Epithelial cell of esophagus (primary cell): ENCODE data around the gene NFATC1.

ENCODE experiments used
- DNase-seq: peaks from one replicate; pipeline ENCODE4 v3.0.0; 2010; ENCODE audit warnings: low read depth
- H3K4me3 ChIP-seq: 2 replicates; pipeline ENCODE4 v1.5.1; 2011; ENCODE audit warnings: mild to moderate bottlenecking, low read length, control low read depth
- TF ChIP-seq, protein P1 (sequence below): IDR thresholded peaks from 2 replicates; pipeline ENCODE4 v1.5.1; 2011; ENCODE audit warnings: low read depth, mild to moderate bottlenecking, low read length, control low read depth, inconsistent platforms; ENCODE audit not compliant: insufficient read depth; ENCODE audit errors: missing control alignments

NFATC1 gene

DNA sequence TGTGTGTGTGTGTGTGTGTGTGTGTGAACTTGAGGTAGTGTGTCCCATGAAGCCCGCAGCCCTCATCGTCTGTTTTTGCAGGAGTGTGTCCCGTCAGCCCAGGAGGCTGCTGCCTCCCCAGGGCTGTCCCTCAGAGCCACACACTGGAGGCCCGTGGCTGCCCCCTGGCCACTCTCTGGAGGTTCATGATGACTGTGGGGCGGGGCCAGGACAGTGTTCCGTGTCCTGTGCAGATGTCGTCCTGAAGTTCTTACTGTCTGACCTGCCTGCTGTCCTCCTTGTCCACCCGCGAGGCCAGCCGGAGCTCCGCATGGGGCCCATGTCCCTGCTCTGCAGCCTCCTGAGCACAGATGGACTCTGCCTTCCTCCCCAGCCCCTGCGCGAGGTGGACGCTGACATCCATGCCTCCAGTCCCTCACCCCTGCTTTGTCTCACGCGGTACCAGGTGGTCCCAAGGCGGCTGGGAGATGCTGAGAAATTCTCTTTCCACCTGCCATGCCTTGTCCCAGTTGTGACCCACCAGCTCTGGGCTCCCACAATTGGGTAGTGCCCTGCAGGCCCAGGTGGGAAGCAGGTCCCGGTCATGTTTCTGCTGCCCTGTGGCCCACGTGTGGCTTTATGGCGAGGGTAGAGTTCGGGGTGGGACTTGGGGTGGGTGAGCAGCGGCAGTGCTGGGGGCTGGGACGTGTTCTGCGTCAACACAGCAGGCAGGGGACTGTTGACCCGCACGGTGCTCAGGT is 92.8 kb downstream of the NFATC1 start:
- no peak for DNase-seq
- TF ChIP-seq, protein P1, sequence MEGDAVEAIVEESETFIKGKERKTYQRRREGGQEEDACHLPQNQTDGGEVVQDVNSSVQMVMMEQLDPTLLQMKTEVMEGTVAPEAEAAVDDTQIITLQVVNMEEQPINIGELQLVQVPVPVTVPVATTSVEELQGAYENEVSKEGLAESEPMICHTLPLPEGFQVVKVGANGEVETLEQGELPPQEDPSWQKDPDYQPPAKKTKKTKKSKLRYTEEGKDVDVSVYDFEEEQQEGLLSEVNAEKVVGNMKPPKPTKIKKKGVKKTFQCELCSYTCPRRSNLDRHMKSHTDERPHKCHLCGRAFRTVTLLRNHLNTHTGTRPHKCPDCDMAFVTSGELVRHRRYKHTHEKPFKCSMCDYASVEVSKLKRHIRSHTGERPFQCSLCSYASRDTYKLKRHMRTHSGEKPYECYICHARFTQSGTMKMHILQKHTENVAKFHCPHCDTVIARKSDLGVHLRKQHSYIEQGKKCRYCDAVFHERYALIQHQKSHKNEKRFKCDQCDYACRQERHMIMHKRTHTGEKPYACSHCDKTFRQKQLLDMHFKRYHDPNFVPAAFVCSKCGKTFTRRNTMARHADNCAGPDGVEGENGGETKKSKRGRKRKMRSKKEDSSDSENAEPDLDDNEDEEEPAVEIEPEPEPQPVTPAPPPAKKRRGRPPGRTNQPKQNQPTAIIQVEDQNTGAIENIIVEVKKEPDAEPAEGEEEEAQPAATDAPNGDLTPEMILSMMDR = no peak

DNA sequence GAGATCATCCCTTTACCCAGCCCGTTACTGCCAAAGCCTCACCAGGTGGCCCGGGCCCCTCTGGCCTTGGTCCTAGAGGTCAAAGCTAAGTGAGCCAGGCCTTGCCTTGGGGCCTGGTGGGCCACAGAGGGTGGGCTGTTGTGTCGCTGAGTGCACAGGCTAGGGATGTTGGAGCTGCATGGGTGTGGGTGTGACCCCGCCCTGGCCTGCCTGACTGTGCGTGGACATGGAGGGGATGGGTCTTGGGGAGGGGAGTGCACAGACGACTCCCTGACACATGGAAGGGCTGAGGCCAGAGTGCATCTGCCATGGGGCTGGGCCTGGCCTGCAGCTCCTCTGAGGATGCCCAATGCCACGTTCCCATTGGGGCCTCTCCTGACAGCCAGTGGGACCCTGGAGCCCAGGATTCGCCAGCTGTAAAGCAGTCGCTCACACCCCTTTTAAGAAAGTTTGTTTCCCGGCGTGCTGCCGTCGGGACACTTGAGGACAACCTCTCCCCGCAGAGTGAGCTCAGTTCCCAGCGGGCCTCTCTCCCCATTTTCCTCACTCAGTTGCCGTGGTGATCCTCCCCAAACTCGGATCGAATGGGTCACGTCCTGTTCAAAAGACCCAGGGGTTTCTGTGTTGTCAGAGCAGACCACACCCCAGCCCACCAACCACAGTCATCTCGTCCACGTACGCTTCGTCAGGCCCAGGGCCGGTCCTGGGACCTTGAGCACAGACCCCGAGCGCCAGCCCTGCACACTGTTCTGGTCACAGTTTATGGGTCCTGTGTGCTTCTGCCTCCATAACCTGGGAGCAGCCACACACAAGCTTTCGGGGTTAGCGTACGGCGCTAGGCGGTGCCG is 93.5 kb downstream of the NFATC1 start:
- H3K4me3 ChIP-seq = no peak overlapping the region
- no peak for DNase-seq
- TF ChIP-seq, protein P1 = no peak

More for the DNA sequence above, 92.8 kb downstream of the NFATC1 start:
- H3K4me3 ChIP-seq = no peak overlapping the region

DNA sequence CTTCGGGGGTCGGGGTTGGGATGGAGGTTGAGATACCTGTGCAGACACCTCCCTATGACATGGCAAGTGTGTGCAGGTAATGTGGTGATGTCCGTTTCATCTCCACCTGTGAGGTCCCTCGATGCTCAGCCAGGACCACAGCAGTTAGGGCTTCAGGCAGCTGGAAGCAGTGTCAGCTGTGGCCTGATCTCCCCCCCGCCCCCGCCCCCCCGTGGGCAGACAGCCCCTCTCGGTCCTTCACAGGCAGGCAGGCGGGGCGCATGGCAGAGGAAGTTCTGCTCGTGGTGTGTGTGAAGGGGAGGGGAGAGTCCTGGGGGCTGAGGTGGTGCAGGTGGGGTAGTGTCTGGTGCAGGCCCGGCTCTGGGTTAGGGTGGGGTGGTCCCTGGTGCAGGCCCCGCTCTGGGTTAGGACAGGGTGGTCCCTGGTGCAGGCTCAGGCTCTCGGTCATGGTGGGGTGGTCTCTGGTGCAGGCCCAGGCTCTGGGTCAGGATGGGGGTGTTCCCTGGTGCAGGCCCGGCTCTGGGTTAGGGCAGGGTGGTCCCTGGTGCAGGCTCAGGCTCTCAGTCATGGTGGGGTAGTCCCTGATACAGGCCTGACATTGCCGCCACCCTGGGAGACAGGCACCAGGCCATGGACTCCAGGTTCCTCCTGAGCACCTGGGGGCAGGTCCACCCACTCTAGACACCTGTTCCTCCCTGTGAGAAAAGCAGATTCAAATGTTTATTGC is 94.3 kb downstream of the NFATC1 start:
- TF ChIP-seq, protein P1 = no peak
- H3K4me3 ChIP-seq = no peak overlapping the region
- DNase-seq = no peak

DNA sequence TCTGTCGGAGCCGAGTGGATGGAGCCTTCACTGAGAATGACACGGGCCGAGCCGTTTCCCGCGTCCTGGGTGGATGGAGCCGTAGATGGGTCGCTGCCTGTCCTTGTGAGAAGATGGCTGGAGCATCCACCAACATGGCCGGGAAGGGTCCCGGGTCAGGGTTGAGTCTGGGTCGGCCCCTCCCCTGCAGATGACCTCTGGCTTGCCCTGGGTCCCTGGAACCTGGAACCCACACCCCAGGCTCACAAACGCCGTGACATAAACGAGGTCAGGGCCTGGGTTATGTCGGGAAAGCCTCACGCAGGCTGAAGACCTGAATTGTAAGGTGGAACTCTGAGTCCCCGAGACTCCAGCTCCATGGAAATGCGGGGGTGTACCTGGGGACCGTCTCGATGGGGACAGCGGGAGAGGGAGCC is 94.9 kb downstream of the NFATC1 start:
- TF ChIP-seq, protein P1 = no peak
- no peak for DNase-seq

DNA sequence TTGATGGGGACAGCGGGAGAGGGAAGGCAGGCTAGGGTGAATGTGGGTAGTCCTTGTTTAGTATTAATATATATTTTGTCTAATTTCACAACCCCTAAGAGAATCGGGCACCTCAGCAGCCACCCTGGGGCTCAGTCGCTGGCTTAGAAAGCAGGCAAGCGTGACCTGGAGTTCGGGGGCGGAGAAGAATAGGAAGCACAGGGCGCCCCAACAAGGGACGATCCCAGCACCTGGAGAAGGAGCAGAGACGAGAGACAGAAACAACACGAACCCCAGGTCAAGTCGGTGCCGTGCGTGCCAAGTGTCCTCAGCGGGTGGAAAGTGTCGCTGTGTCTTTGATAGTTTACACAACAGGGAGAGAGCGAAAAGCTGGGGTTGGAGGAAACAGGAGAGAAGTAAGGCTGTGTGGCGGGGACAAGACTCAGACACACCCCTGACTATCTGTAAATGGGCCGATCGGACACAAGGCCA is 95.4 kb downstream of the NFATC1 start:
- H3K4me3 ChIP-seq = no peak overlapping the region
- no peak for DNase-seq
- TF ChIP-seq, protein P1 = no peak

More for the DNA sequence above, 94.9 kb downstream of the NFATC1 start:
- H3K4me3 ChIP-seq = no peak overlapping the region

DNA sequence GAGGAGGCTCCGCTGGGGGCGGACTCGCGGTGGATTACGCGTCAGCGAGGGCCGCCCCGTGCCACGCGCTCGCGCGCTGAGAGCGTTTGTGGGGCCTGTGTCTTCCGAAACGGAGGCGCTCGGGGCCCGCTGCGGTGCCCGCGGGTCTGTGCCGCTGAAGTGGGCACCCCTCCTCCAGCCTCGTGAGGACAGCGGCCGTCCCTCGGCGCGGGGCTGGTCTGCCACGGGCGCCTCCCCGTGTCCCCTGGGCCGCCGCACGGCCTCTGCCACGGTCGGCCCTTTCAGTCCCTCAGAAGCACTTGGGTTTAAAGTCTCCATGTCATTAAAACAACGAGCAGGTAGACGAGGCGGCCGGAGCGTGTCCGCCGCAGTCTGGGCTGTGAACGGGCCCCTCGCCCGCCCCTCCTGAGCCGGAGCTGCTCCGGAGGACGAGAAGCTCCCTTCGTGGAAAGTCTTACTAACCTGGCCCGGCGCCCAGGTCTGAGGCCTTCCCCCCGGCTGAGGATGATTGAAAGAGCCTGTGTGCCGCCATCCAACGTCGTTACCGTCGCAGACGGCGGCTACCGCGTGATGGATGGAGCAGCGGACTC is 97.6 kb downstream of the NFATC1 start:
- DNase-seq = no peak
- TF ChIP-seq, protein P1 = no peak
- no peak overlapping the region for H3K4me3 ChIP-seq
